A549 (cell line): ENCODE data around the gene ANKRD28. TPM values are rescaled to one million over a fixed set of nuclear protein-coding genes. Genes with fewer than 3 reads are reported as not detected.
A peak's percentile ranks its signal among the peaks of the same experiment; 100 is the strongest.

Experiments
- ATAC-seq, 2 experiments: fragments of 200-7000 bp in 1 of 2; fragments of >200 bp in 1 of 2; cut with Nextera tagmentation in 1 of 2; cut with Tn5 transposase in 1 of 2; 3 replicates each; pipeline versions ENCODE4 v1.8.0 to v1.9.1; 2018 to 2020; ENCODE audit warnings: mild to moderate bottlenecking in 1 of 2, moderate library complexity in 1 of 2
- CTCF ChIA-PET: fragments of 300-600 bp; sonication (Branson Sonifier 250); formaldehyde crosslinking; extraction: SDS; loops from one replicate; lab custom pipeline; 2021; ENCODE audit warnings: antibody characterized with exemption, inconsistent platforms; lab: Yijun Ruan, JAX
- POLR2A ChIA-PET: fragments of 350-600 bp; formaldehyde crosslinking; extraction: SDS; loops from one replicate; lab custom pipeline; 2021; ENCODE audit warnings: antibody characterized with exemption, inconsistent platforms; lab: Yijun Ruan, JAX
- DNase-seq, 2 experiments: peaks; one replicate each; pipeline versions ENCODE4 v3.0.0 to v3.0.0-alpha.2; 2011 to 2016; ENCODE audit warnings: low read depth in 1 of 2, low spot score in 1 of 2
- FAIRE-seq: peaks from 2 replicates; lab custom pipeline; 2011; peaks lifted over from hg19 to GRCh38; lab: Jason Lieb, UNC
- H3K27ac ChIP-seq, 2 experiments: fragments of >200 bp; sonication (Bioruptor Twin); formaldehyde crosslinking; 3 replicates each; pipeline ENCODE4 v1.5.1; 2016 to 2017
- H3K4me1 ChIP-seq: fragments of >200 bp; sonication (Bioruptor Twin); formaldehyde crosslinking; 3 replicates; pipeline ENCODE4 v1.6.1; 2016
- H3K4me2 ChIP-seq: fragments of >200 bp; sonication (Bioruptor Twin); formaldehyde crosslinking; 3 replicates; pipeline ENCODE4 v1.6.1; 2016
- H3K4me3 ChIP-seq: fragments of >200 bp; sonication (Bioruptor Twin); formaldehyde crosslinking; 3 replicates; pipeline ENCODE4 v1.5.1; 2016
- H3K9me3 ChIP-seq: fragments of >200 bp; sonication (Bioruptor Twin); formaldehyde crosslinking; 3 replicates; pipeline ENCODE4 v1.6.1; 2016
- ATOH8 ChIP-seq: fragments of 250-450 bp; sonication (Bioruptor Pico); IDR thresholded peaks from 2 replicates; pipeline ENCODE4 v1.5.0; 2020; ENCODE audit warnings: low read depth, mild to moderate bottlenecking, moderate library complexity
- CBX8 ChIP-seq: fragments of 200-600 bp; sonication (generic); IDR thresholded peaks from 2 replicates; pipeline ENCODE4 v1.6.1; 2016
- CEBPB ChIP-seq, 2 experiments: fragments of >200 bp in 1 of 2; sonication (Bioruptor Twin) in 1 of 2; formaldehyde crosslinking in 1 of 2; IDR thresholded peaks; 2 replicates each; pipeline ENCODE4 v1.6.1; 2012 to 2016
- CHD2 ChIP-seq: fragments of 150-350 bp; IDR thresholded peaks from 2 replicates; pipeline ENCODE4 v1.6.1; 2014; ENCODE audit warnings: low read length; ENCODE audit not compliant: partially characterized antibody
- CHD4 ChIP-seq: fragments of 200-600 bp; sonication (generic); IDR thresholded peaks from 2 replicates; pipeline ENCODE4 v1.6.1; 2016; ENCODE audit warnings: antibody characterized with exemption, mild to moderate bottlenecking, borderline replicate concordance
- CTCF ChIP-seq: fragments of >200 bp; sonication (Bioruptor Twin); formaldehyde crosslinking; IDR thresholded peaks from 3 replicates; pipeline ENCODE4 v1.5.1; 2016
- E2F6 ChIP-seq: IDR thresholded peaks from 2 replicates; pipeline ENCODE4 v1.6.1; 2012; ENCODE audit warnings: low read depth, borderline replicate concordance
- EHMT2 ChIP-seq: fragments of 200-600 bp; sonication (generic); IDR thresholded peaks from 2 replicates; pipeline ENCODE4 v1.6.1; 2016; ENCODE audit warnings: antibody characterized with exemption, low read depth, mild to moderate bottlenecking, moderate library complexity
- ELK1 ChIP-seq: fragments of 150-350 bp; IDR thresholded peaks from 2 replicates; pipeline ENCODE4 v1.6.1; 2014; ENCODE audit warnings: low read depth, mild to moderate bottlenecking, low read length
- EP300 ChIP-seq, 2 experiments: fragments of >200 bp; sonication (Bioruptor Twin); formaldehyde crosslinking; IDR thresholded peaks; 2 replicates in 1 of 2; 3 replicates in 1 of 2; pipeline ENCODE4 v1.6.1; 2016 to 2017
- ESRRA ChIP-seq: fragments of 150-350 bp; IDR thresholded peaks from 2 replicates; pipeline ENCODE4 v1.6.1; 2014; ENCODE audit warnings: mild to moderate bottlenecking, low read length, borderline replicate concordance
- FOSL2 ChIP-seq, 2 experiments: fragments of 450-650 bp in 1 of 2; fragments of >200 bp in 1 of 2; sonication (Bioruptor Twin) in 1 of 2; formaldehyde crosslinking; IDR thresholded peaks; 2 replicates each; pipeline versions ENCODE4 v1.5.0 to v1.6.1; 2016 to 2020; ENCODE audit warnings: mild to moderate bottlenecking in 1 of 2, moderate library complexity in 1 of 2
- FOXS1 ChIP-seq: fragments of 250-450 bp; sonication (Bioruptor Pico); IDR thresholded peaks from 2 replicates; pipeline ENCODE4 v1.5.0; 2020; ENCODE audit warnings: mild to moderate bottlenecking, moderate library complexity
- GATA3 ChIP-seq: IDR thresholded peaks from 2 replicates; pipeline ENCODE4 v1.6.1; 2012; ENCODE audit warnings: borderline replicate concordance
- HDAC2 ChIP-seq: fragments of 200-600 bp; sonication (generic); IDR thresholded peaks from 2 replicates; pipeline ENCODE4 v1.6.1; 2016
- HMGXB4 ChIP-seq: fragments of 250-450 bp; sonication (Bioruptor Pico); IDR thresholded peaks from 2 replicates; pipeline ENCODE4 v1.5.0; 2021; ENCODE audit warnings: mild to moderate bottlenecking, moderate library complexity, borderline replicate concordance
- HOXA7 ChIP-seq: fragments of 250-450 bp; sonication (Bioruptor Pico); IDR thresholded peaks from 2 replicates; pipeline ENCODE4 v1.5.0; 2020; ENCODE audit warnings: mild to moderate bottlenecking, moderate library complexity
- JUN ChIP-seq, 2 experiments: fragments of >200 bp; sonication (Bioruptor Twin); formaldehyde crosslinking; IDR thresholded peaks; 2 replicates in 1 of 2; 3 replicates in 1 of 2; pipeline ENCODE4 v1.6.1; 2016 to 2017
- JUNB ChIP-seq: fragments of >200 bp; sonication (Bioruptor Twin); formaldehyde crosslinking; IDR thresholded peaks from 2 replicates; pipeline ENCODE4 v1.6.1; 2016
- NPAS2 ChIP-seq: fragments of 250-450 bp; sonication (Bioruptor Pico); IDR thresholded peaks from 2 replicates; pipeline ENCODE4 v1.8.0; 2022; ENCODE audit warnings: mild to moderate bottlenecking, moderate library complexity, borderline replicate concordance
- POLR2A ChIP-seq: IDR thresholded peaks from 2 replicates; pipeline ENCODE4 v1.6.1; 2012; ENCODE audit warnings: mild to moderate bottlenecking, low read length
- REST ChIP-seq: fragments of 200-600 bp; sonication (generic); IDR thresholded peaks from 2 replicates; pipeline ENCODE4 v1.6.1; 2016; ENCODE audit warnings: antibody characterized with exemption, mild to moderate bottlenecking, moderate library complexity
- RNF2 ChIP-seq: fragments of 200-600 bp; sonication (generic); IDR thresholded peaks from 2 replicates; pipeline ENCODE4 v1.6.1; 2016; ENCODE audit warnings: low read depth, mild to moderate bottlenecking, antibody characterized with exemption, moderate library complexity, borderline replicate concordance
- SREBF2 ChIP-seq: fragments of 450-650 bp; IDR thresholded peaks from 2 replicates; pipeline ENCODE4 v1.6.1; 2014; ENCODE audit warnings: mild to moderate bottlenecking, moderate library complexity
- ZC3H11A ChIP-seq: fragments of 450-650 bp; IDR thresholded peaks from 2 replicates; pipeline ENCODE4 v1.6.1; 2014; ENCODE audit warnings: antibody characterized with exemption, mild to moderate bottlenecking
- WGBS: methylation state at CpG from one replicate; pipeline ENCODE4 v1.1.6; 2017; ENCODE audit errors: missing lambda C conversion rate; 5-methylcytosine and 5-hydroxymethylcytosine counted together
- polyA plus RNA-seq, 4 experiments: library from polyadenylated mRNA; depleted of rRNA in 3 of 4; stranded (reverse); fragments of >200 nt; fragmentation: RNase III in 1 of 4; extraction: RNeasy Plus Mini Kit Qiagen cat#74134 plus additional on column Dnase treatment in 1 of 4; gene quantifications; 2 replicates in 3 of 4; 3 replicates in 1 of 4; pipeline ENCODE4 v1.2.3, GENCODE V29; 2011 to 2017

The ANKRD28 gene
- polyA plus RNA-seq, 2 of the 4 experiments (the other 2 are of a cell fraction): 29.9 to 72.0 TPM

GRCh38 chr3:15754047-15754446 lies 43.7 kb downstream of the ANKRD28 start:
- POLR2A ChIA-PET: interaction anchor here (1.7 kb wide), 1 partner anchor 43 kb away, joined by 8 read pairs; the partner anchor contains the start of gene ANKRD28
- ATAC-seq (peak; percentile 61 to 68), DNase-seq (peak in 1 of 2 experiments; percentile 47), FAIRE-seq (no peak)
- WGBS: 37% methylated on average over 2 of the region's 2 CpGs
- CTCF ChIA-PET: interaction anchor here (1.6 kb wide), 1 partner anchor 58 kb away, joined by 4 read pairs; no protein-coding TSS in a partner anchor
- Histone ChIP-seq H3K27ac (peak overlapping the region; percentile 82 to 85), H3K4me3 (no peak overlapping the region), H3K4me2 (peak overlapping the region; percentile 68), H3K4me1 (peaks cover 59% of the 10 kb centered on the region), H3K9me3 (no peaks in the 10 kb centered on the region)
- TF ChIP-seq CEBPB (IDR thresholded peaks at IDR 0.05): 0 out of 4 replicates have a peak, but pooled peaks have one; percentile 3 to 29
- TF ChIP-seq FOSL2 (IDR thresholded peaks at IDR 0.05): 0 out of 2 replicates have a peak, but pooled peaks have one; percentile 23
- peak; percentile 56 for TF ChIP-seq FOSL2 (CRISPR knock-in tag; IDR thresholded peaks at IDR 0.05)
- TF ChIP-seq ATOH8: 0 out of 2 replicates have a peak, but pooled peaks have one; percentile 16
- no peak for TF ChIP-seq HOXA7 (CRISPR knock-in tag)
- no peak for TF ChIP-seq NPAS2 (CRISPR knock-in tag)
- no peak for TF ChIP-seq HDAC2
- no peak for TF ChIP-seq RNF2
- TF ChIP-seq ZC3H11A: no peak
- no peak for TF ChIP-seq CTCF
- no peak for TF ChIP-seq JUN (IDR thresholded peaks at IDR 0.05)
- TF ChIP-seq JUNB: 0 out of 2 replicates have a peak, but pooled peaks have one; percentile 33

GRCh38 chr3:15753056-15753710 lies 44.6 kb downstream of the ANKRD28 start:
- Histone ChIP-seq H3K9me3 (no peaks in the 10 kb centered on the region), H3K4me3 (no peak overlapping the region)
- DNase-seq: peak in 1 of 2 experiments; percentile 63
- peak; percentile 43; the same call in 1 of the 2 replicates for TF ChIP-seq JUNB
- TF ChIP-seq ELK1: no peak
- no peak for TF ChIP-seq SREBF2
- TF ChIP-seq ESRRA: no peak
- TF ChIP-seq POLR2A: no peak
- no peak for TF ChIP-seq CHD4
- TF ChIP-seq GATA3: peak; percentile 62; the same call in 1 of the 2 replicates
- TF ChIP-seq CHD2: no peak
- TF ChIP-seq CBX8: no peak
- TF ChIP-seq HMGXB4 (CRISPR knock-in tag): no peak
- no peak for TF ChIP-seq REST
- no peak; the same call in 1 of the 2 replicates for TF ChIP-seq FOSL2 (IDR thresholded peaks at IDR 0.05)
- TF ChIP-seq FOSL2 (CRISPR knock-in tag; IDR thresholded peaks at IDR 0.05): peak; percentile 35; the same call in 1 of the 2 replicates
- no peak for TF ChIP-seq FOXS1 (CRISPR knock-in tag)
- no peak for TF ChIP-seq E2F6
- TF ChIP-seq CEBPB (IDR thresholded peaks at IDR 0.05): 0 out of 4 replicates have a peak, but pooled peaks of 1 of the 2 experiments have one; percentile 20
- peak; percentile 29 to 32; a peak in 2 of 5 replicates for TF ChIP-seq EP300 (IDR thresholded peaks at IDR 0.05)
- TF ChIP-seq EHMT2: no peak
- TF ChIP-seq, all 56 proteins: peak for 5
- ChIA-PET CTCF (interaction anchor here (1.0 to 1.6 kb wide), 2 partner anchors 59 to 122 kb away, joined by 3 to 4 read pairs; no protein-coding TSS in a partner anchor), POLR2A (interaction anchor here (1.7 kb wide), 1 partner anchor 44 kb away, joined by 8 read pairs; the partner anchor contains the start of gene ANKRD28)
- H3K4me2 ChIP-seq: peak overlapping the region; percentile 68
- peak; percentile 46 for FAIRE-seq
- 4% methylated on average over 5 of the region's 5 CpGs for WGBS
- peak overlapping the region; percentile 82 to 85 for H3K27ac ChIP-seq
- H3K4me1 ChIP-seq: peaks cover 59% of the 10 kb centered on the region
- peak; percentile 76 to 87 for ATAC-seq
